Measurements from ENCODE around the gene CDC6.
A peak's percentile ranks its signal among the peaks of the same experiment; 100 is the strongest.

Gene CDC6

DNA sequence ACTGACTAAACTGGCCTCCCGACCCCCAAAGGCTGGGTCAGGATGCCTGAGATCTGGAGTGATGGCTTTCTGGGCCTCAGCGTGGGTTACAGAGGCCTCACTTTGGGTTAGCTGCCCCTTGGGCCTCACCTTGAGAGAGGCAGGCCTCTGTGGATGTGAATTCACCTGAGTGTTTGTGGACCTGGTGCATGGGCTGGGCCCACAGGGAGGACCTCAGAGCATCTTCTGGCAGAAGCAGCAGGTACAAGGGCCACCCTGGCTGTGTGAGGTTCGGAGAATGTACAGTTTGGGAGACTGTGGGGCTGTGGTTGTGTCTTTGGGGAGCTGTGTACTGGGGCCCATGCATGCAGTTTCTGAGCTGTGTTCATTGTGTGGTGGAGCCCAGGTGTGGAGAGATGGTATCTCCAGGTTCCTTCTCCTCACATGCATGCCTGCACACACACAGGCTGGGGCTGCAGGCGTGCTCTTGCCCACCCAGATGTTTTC is 39.6 kb downstream of the CDC6 start:
- no peak for DNase-seq (ENCODE audit: low read depth in 2 of 2)
- no peak overlapping the region for H3K4me3 ChIP-seq (replicated peaks in 1 of 2; ENCODE audit: low read depth in 2 of 2, low read length in 2 of 2)
- TF ChIP-seq, protein P1, sequence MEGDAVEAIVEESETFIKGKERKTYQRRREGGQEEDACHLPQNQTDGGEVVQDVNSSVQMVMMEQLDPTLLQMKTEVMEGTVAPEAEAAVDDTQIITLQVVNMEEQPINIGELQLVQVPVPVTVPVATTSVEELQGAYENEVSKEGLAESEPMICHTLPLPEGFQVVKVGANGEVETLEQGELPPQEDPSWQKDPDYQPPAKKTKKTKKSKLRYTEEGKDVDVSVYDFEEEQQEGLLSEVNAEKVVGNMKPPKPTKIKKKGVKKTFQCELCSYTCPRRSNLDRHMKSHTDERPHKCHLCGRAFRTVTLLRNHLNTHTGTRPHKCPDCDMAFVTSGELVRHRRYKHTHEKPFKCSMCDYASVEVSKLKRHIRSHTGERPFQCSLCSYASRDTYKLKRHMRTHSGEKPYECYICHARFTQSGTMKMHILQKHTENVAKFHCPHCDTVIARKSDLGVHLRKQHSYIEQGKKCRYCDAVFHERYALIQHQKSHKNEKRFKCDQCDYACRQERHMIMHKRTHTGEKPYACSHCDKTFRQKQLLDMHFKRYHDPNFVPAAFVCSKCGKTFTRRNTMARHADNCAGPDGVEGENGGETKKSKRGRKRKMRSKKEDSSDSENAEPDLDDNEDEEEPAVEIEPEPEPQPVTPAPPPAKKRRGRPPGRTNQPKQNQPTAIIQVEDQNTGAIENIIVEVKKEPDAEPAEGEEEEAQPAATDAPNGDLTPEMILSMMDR (IDR thresholded peaks at IDR 0.05; ENCODE audit: low read depth, low read length), result no peak

DNA sequence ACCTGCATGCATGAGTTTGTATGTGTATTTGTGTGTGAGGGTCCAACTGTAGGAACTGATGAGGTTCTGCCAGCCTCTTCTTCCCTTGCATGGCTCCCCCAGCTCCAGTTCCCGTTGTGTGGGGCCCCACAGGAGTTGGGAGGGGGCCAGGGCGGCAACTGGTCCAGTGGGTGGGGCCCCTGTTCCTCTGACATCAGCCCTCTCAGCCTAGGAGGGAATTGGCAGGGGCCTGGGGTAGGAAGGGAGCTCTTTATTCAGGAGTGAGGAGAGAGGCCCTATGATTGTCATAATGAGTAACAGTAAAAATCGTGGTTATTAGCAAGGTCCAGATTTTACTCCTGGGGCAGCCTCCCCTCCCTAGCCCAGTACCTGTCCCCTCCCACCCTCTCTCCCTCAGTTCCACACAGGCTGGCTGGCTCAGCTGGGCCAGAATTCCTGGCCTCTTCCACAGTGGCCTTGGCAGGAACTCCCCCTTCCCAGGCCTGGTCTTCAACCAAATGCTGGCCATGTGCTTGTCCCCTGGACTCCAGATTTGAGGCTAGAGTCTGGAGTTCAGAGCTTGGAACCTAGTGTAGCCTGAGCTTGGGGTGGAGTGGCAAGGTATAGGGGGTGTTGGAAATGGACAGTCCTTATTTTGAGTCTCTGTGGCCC is 40.2 kb downstream of the CDC6 start:
- no peak overlapping the region for H3K4me3 ChIP-seq (replicated peaks in 1 of 2; ENCODE audit: low read depth in 2 of 2, low read length in 2 of 2)

DNA sequence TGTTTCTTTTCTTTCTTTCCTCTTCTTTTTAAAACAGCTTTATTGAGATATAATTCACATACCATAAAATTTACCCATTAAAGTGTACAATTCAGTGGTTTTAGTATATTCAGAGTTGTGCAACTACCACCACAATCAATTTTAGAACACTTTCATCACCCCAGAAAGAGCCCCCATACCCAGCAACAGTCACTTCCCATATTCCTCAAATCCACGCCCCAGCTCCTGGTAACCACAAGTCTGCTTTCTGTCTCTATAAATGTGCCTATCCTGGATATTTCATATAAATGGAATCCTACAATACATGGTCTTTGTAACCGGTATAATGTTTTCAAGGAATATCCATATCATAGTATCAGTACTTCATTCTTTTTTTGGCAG is 40.7 kb downstream of the CDC6 start:
- TF ChIP-seq, protein P1 (IDR thresholded peaks at IDR 0.05; ENCODE audit: low read depth, low read length), result no peak
- H3K4me3 ChIP-seq (replicated peaks in 1 of 2; ENCODE audit: low read depth in 2 of 2, low read length in 2 of 2), result no peak overlapping the region
- DNase-seq (ENCODE audit: low read depth in 2 of 2), result no peak

More for the DNA sequence above, 40.2 kb downstream of the CDC6 start:
- TF ChIP-seq, protein P1 (IDR thresholded peaks at IDR 0.05; ENCODE audit: low read depth, low read length), result no peak
- DNase-seq (ENCODE audit: low read depth in 2 of 2), result peak in 1 of 2 donors; percentile 59

DNA sequence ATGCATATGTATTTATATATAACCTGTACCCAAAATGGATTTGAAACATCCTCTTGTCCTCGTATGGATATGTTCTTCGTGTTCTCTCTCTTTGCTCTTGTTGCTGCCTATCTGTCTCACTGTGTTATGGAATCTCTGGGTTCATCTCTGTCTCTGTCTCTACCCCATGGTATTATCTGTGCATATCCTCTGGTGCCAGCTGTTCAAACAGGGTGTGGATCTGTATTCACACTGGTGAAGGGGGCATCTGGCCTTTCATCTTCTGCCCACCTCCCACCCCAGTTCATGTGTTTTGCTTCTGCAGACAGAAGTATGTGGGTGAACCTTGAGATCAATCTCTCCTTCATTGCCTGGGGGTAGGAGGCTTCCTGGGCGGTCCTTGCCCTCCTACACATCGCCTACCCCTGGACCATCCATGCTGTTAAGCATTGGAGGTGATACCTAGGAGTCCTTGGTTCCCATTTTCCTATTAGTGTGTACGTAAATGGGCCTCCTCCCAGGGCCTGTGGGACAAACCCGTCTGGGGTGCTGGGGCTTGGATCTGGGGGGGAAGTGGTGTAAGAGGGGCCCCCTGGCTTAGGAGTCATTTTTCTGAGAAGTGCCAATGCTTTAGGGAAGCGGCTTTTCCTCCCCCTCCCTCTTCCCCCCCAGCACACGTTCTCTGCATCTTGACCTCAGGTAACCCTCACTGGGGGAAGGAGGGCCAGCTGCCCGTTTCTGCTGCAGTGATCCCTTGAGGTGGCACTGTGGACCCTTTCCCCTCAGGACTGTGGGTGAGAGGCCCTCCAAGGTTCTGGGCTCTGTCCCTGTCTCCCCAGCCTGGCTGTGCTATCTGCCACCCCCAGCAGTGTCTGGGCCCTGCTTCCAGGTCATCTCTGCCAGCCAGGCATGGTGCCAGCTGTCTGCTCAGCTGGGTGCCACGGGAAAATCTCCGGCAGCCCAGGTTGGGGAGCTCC is 42.4 kb downstream of the CDC6 start:
- DNase-seq (ENCODE audit: low read depth in 2 of 2), result no peak
- no peak overlapping the region for H3K4me3 ChIP-seq (replicated peaks in 1 of 2; ENCODE audit: low read depth in 2 of 2, low read length in 2 of 2)

DNA sequence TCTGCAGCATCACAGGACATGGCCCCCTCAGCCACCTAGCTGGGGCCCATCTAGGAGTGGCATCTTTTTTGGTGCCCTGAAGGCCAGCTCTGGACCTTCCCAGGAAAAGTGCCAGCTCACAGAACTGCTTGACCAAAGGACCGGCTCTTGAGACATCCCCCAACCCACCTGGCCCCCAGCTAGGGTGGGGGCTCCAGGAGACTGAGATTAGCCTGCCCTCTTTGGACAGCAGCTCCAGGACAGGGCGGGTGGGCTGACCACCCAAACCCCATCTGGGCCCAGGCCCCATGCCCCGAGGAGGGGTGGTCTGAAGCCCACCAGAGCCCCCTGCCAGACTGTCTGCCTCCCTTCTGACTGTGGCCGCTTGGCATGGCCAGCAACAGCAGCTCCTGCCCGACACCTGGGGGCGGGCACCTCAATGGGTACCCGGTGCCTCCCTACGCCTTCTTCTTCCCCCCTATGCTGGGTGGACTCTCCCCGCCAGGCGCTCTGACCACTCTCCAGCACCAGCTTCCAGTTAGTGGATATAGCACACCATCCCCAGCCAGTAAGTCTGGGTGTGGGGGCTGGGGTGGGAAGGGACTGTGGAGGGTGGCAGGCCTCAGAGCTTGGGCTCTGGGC is 43.3 kb downstream of the CDC6 start:
- no peak for DNase-seq (ENCODE audit: low read depth in 2 of 2)
- TF ChIP-seq, protein P1 (IDR thresholded peaks at IDR 0.05; ENCODE audit: low read depth, low read length), result no peak
- H3K4me3 ChIP-seq (replicated peaks in 1 of 2; ENCODE audit: low read depth in 2 of 2, low read length in 2 of 2), result no peak overlapping the region

More for the DNA sequence above, 42.4 kb downstream of the CDC6 start:
- TF ChIP-seq, protein P1 (IDR thresholded peaks at IDR 0.05; ENCODE audit: low read depth, low read length), result no peak

DNA sequence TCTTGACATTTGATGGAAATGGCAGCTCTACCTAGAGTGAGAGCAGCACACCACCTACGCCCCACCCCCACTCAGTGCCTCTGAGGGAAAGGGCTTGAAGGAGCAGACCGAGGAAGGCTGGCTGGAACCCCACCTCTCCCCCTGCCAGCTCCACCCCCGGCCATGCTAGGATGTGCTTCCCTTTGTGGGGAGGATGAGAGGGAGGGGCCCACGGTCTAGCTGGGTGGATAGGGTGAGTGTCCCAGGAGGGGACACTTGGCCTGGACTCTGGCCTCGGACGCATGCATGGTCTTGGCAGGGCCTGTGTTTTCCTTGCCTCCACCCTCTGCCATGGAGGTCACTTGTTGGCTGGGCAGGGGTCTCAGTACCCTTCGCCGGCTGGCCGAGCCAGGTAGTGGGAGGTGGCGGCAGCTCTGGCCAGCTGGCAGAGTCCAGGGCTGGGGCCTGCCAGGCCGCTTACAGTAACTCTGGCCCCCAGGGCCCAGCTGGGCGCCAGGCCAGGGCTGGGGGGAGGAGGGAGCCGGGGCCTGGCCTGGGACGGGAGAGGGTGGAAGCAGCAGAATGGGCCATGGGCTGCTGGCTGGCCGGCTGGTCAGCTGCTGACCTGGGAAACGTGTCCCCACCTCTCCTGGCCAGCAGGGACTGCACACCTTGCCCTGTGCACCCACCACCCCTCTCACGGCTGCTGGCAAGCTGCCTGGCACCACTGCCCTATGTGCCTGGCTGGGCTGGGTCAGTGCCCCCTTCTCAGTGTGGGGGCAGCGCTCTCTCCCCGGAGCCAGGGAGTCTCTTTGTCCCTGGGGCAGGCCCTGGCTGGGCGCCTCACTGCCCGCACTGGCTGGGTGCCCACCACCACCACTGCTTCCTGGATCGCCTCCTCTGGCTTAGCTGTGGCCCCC is 44.3 kb downstream of the CDC6 start:
- TF ChIP-seq, protein P1 (IDR thresholded peaks at IDR 0.05; ENCODE audit: low read depth, low read length), result no peak
- peak; percentile 77 to 97 for DNase-seq (ENCODE audit: low read depth in 2 of 2)
- H3K4me3 ChIP-seq (replicated peaks in 1 of 2; ENCODE audit: low read depth in 2 of 2, low read length in 2 of 2), result peak overlapping the region in 1 of 2 donors; percentile 8

Data from cardiac fibroblast (primary cell).